GM21515 (cell line): ENCODE data around the gene ANKZF1.
A peak's percentile ranks its signal among the peaks of the same experiment; 100 is the strongest.

Experiments used
- ATAC-seq: cut with Tn5 transposase; IDR thresholded peaks from one replicate; pipeline ENCODE4 v1.9.1; 2021; ENCODE audit not compliant: unreplicated experiment

The ANKZF1 gene

GRCh38 chr2:219225350-219225749 lies 4.3 kb upstream of the ANKZF1 start:
- no peak for ATAC-seq

GRCh38 chr2:219228041-219228910 lies 1.3 kb upstream of the ANKZF1 start:
- peak; percentile 0 for ATAC-seq

GRCh38 chr2:219228911-219229304 lies 698 bp upstream of the ANKZF1 start:
- ATAC-seq, result no peak

- peak; percentile 22 for ATAC-seq
These were observed 494 bp downstream of the ANKZF1 start for GRCh38 chr2:219230059-219230540.

GRCh38 chr2:219234331-219234730 lies 4.7 kb downstream of the ANKZF1 start:
- ATAC-seq, result no peak

- no peak for ATAC-seq
These were observed 13.7 kb downstream of the ANKZF1 start for GRCh38 chr2:219243291-219243761.

- no peak for ATAC-seq
These were observed 15.2 kb downstream of the ANKZF1 start for GRCh38 chr2:219244789-219245147.

GRCh38 chr2:219245148-219245898 lies 15.7 kb downstream of the ANKZF1 start, which contains the start of the genes GLB1L and STK16:
Gene GLB1L, minus strand, starts transcription at chr2:219245444. Its CDS starts 1,871 bp downstream, at chr2:219243573.
Gene STK16, plus strand, starts transcription at chr2:219245479. Its CDS starts 521 bp downstream, at chr2:219246000.
- ATAC-seq, result peak; percentile 69

GRCh38 chr2:219245899-219246230 lies 16.3 kb downstream of the ANKZF1 start:
- ATAC-seq, result peak; percentile 1

GRCh38 chr2:219246559-219246958 lies 17.0 kb downstream of the ANKZF1 start:
- ATAC-seq, result no peak

GRCh38 chr2:219247678-219248642 lies 18.4 kb downstream of the ANKZF1 start:
- no peak for ATAC-seq

GRCh38 chr2:219248845-219249202 lies 19.2 kb downstream of the ANKZF1 start:
- no peak for ATAC-seq

- ATAC-seq, result peak; percentile 22
These were observed 19.8 kb downstream of the ANKZF1 start for GRCh38 chr2:219249203-219249980.

GRCh38 chr2:219250049-219250781 lies 20.6 kb downstream of the ANKZF1 start:
- no peak for ATAC-seq

GRCh38 chr2:219251656-219252055 lies 22.1 kb downstream of the ANKZF1 start:
- no peak for ATAC-seq

- no peak for ATAC-seq
These were observed 22.5 kb downstream of the ANKZF1 start for GRCh38 chr2:219252084-219252483.

- peak; percentile 0 for ATAC-seq
These were observed 22.9 kb downstream of the ANKZF1 start for GRCh38 chr2:219252570-219252899.

GRCh38 chr2:219252900-219253752 lies 23.5 kb downstream of the ANKZF1 start, which contains the start of gene TUBA4B:
Gene TUBA4B, plus strand, starts transcription at chr2:219253243. Its CDS starts 165 bp downstream, at chr2:219253408.
- peak; percentile 23 for ATAC-seq
